G401 (cell line): ENCODE measurements around the gene SLC4A8. TPM values are rescaled to one million over a fixed set of nuclear protein-coding genes. Genes with fewer than 3 reads are reported as not detected.

ENCODE experiments used
- DNase-seq: peaks from one replicate; pipeline ENCODE4 v3.0.0-alpha.2; 2015; ENCODE audit warnings: low spot score
- in situ Hi-C: cut with HindIII; loops from 2 replicates; pipeline ENCODE4 v1.10.0; 2016; ENCODE audit warnings: low sequenced_read_pairs, mixed read lengths
- total RNA-seq: library from RNA; depleted of rRNA; stranded (reverse); fragments of >200 nt; shearing (Covaris generic); gene quantifications from 2 replicates; pipeline ENCODE4 v1.2.3, GENCODE V29; 2014

SLC4A8 gene
- total RNA-seq, 1 experiment from 2014 or later, result 2.2 TPM

DNA sequence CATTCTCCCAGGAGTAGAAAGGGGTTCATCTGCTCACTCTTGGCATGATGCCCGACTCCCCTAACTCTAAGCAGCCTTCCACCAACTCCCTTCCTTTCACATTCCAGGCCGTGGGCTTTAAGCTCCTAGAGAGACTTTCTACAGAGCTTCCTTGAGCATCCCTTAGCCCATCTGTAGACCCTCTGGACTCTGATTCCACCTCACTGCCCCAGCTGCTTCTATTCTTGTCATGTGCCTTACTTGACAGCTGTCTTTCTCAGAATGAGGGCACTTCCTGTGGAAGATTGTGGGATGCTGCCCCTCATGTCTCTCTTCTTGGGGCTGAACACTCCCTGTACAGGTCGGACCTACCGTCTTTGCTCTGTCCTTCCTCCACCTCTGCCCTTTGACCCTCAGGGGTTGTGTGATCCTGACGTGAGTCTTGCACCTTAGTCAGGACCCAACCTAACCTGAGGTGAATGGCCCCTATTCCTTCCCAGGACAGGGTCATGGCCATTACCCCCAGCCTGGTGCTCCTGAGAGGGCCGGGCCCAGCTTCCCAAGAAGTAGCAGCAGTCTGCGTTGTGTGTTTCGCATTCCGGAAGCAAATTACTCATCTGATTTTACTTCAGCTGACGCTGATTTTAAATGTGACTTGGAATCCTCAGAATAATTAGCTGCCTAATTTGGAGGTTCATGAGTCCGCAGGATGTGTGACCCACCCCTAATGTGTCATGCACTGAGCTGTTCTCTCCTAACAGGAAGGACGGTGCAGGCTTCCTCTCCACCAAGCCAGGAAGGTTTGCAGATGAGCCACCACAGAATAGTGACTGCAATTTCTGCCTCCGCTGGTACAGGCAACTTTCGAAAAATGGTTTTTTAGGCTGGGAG, 30.7 kb upstream of the SLC4A8 start:
- no peak for DNase-seq
- in situ Hi-C loops, result no loop called here

DNA sequence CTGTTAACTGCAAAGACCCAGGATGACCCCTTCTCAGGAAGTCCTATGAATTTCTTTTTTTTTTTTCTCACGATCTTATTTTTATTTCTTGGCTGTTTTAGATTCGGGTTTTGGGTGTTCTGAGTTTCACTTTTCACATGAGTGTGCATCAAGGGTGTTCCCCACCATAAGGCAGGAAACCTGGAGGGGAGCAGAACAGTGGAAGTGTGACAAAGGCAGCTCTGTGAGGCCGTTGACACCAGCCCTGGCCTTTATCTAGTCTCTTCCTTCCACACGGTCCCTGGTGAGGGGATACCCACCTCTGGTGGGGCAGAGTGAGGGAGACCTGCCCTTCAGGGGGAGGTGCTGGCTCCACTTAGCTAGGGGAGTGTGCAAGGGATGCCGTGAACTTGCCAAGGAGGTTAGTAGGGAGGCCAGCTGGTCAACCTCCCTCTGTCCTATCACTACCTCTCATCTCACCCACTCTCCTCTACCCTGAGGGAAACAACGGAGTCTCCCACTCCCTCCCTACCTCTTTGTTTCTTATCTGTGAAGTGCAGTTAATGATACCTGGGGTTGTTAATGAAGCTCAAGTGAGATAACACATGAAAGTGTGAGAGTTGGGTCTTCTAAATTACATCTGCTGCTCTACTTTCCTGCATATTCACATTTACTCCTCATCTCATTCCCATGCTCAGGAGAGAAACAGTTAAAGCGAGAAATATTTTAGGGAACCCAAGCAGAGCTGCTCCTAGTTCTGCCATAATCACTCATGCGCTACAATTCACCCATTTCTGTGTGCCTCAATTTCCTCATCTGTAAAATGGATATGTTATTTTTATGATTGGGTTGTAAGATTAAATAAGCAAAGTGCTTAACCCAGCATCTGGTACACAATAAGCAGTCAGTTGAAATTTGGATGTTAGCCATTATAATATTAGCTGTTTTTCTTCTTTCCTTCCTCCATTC, 29.1 kb upstream of the SLC4A8 start:
- in situ Hi-C loops, result no loop called here
- no peak for DNase-seq

DNA sequence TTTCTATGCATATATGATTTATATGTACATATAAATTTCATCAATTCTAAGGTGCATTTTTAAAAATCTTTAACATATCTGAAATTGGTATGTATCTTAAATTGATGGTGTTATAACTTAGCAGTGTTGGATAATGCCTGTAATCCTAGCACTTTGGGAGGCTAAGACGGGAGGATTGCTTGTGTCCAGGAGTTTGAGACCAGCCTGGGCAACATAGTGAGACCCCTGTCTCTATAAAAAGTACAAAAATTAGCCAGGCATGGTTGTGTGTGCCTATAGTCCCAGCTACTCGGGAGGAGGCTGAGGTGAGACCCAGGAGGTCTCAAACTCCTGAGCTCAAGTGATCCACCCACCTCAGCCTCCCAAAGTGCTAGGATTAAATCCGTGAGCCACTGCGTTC, 27.0 kb upstream of the SLC4A8 start:
- in situ Hi-C loops, result no loop called here
- DNase-seq, result no peak

DNA sequence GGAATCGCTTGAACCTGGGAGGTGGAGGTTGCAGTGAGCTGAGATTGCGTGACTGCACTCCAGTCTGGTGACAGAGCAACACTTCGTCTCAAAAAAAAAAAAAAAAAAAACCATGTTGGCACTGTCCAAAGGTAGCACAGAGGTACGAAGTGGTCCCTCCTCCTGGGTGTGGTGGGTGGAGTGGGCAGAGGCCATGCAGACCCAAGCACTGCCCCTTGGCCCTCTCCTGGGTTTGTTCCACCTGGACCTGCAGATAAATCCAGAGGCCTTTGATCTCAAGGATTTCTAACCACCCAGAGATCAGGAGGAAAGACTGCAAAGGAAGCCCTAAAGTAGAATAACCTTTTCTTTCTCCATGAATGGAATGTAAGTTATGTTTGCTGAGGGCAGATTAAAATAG, 24.7 kb upstream of the SLC4A8 start:
- no peak for DNase-seq
- in situ Hi-C loops, result no loop called here

DNA sequence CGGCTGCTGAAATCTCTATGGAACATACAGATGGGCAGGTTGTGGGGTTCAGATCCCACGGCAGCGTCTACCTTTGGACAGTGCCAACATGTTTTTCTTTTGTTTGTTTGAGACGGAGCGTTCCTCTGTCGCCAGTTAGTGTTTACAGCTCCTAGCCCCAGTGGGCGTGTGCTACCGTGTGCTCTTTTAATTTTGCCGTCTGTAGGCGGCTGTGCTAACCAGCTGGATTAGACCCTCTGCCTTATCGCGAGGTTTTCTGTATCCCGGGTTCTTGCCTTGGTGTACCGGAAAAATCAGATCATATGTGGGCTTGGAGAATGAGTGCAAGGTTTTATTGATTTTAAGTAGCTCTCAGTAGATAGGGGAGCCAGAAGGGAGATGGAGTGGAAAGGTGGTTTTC, 23.6 kb upstream of the SLC4A8 start:
- DNase-seq, result no peak
- in situ Hi-C loops, result no loop called here

DNA sequence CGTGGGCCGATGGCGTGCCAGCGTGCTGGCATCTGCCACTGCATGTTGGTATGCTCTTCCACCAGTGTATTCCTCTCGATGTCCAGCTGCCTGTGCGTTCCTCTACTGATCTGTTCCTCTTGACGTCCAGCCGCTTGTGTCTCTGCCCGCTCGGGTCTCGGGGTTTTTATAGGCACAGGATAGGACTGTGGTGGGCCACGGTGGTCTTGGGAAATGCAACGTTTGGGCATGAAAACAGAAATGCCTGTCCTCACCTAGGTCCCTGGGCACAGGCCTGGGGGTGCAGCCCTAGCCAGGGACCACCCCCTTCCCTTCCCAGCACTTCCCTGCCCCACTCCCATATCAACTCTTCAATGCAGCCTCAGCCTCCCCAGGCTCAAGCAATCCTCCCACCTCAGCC, 23.1 kb upstream of the SLC4A8 start:
- in situ Hi-C loops, result no loop called here

DNA sequence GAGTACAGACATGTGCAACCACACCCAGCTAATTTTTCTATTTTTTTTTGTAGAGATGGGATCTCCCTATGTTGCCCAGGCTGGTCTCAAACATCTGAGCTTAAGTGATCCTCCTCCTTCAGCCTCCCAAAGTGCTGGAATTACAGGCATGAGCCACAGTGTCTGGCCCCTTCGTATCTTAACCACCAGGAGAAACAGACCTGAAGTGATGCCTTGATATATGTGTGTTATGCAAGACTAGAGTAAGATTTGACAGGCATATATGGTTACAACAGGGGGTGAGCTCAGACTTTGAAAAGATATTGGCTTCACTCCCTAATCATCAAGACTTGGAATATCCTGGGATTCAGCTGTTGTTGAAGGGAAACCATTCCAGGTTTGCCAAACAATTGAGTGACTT, 22.7 kb upstream of the SLC4A8 start:
- in situ Hi-C loops, result no loop called here
- DNase-seq, result no peak

More for the DNA sequence above, 23.1 kb upstream of the SLC4A8 start:
- no peak for DNase-seq

DNA sequence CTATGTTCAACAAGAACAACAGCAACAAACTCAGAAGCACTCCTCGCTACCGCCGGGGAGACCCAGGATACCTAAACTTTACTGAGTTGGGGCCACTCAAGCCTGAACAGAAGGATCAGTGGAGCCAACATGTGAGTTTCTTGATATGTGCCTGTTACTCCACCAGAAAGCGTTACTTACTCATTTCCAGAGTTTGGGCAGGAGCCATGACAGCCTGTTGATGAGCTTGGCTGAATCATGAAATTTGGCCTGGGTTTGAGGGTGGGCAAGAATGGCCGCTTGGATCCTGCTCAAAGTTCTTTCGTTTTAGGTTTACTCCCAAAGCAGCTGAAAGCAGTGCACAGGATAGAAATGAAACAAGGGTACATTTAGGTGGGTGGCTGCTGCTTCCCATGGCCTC, 21.5 kb upstream of the SLC4A8 start:
- in situ Hi-C loops, result no loop called here
- DNase-seq, result no peak

DNA sequence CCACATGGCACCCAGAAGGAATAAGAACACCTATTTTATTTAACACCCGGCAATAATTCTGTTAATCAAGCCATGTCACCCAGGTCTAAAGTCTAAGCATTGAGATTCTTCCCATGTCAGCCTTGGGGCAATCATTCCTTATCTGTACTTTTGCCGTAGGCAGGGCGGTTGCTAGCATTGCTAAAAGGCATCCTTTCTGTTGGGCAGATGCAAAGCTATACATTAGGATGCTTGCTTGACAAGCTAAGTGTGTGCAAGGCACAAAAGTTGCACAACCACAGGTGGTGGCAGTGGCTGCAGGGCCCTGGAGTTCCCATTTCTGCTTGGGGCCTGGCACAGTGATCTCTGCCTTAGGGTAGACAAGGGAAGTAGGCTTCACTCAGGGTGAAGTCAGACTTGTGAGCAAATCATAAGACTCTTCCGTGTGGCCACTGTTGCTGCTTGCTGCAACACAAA, 20.9 kb upstream of the SLC4A8 start:
- in situ Hi-C loops, result no loop called here
- no peak for DNase-seq

DNA sequence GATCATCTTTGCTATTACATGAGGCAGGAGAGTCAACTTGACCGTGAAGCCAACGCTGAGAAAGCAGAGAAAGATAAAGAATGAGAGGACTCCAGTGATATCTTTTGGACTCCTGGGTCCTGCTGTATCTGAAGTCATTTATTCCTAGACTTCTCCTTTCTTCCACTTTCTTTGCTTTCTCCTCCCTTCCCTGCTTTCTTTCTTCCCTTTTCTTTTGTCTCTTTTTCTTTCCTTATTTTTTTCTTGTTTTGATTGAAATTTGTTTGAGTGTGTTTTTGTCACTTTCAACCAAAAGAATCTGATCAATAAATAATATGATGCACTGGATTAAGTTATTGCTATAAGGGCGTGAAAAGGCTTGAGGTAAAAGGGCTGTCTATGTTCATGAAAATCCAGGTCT, 20.0 kb upstream of the SLC4A8 start:
- in situ Hi-C loops, result no loop called here
- DNase-seq, result no peak

DNA sequence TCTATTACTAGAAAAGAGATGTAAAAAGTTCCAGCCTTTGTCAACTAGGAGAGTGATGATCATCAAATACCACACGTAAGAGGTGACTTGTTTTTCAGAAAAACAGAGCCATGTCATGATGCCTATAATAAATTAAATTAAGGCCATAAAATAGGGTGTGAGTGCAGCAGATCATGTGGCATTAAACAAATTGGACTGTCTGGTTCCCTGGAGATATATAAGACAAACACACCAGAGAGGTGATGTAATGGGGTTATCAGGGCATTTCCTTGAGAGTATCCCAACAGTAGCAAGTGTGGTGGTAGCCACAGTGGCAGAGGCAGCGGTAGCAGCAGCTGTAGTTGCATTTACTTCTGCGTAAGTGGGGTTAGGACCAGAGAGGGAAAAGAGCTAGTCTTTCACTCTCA, 18.8 kb upstream of the SLC4A8 start:
- no peak for DNase-seq
- in situ Hi-C loops, result no loop called here

DNA sequence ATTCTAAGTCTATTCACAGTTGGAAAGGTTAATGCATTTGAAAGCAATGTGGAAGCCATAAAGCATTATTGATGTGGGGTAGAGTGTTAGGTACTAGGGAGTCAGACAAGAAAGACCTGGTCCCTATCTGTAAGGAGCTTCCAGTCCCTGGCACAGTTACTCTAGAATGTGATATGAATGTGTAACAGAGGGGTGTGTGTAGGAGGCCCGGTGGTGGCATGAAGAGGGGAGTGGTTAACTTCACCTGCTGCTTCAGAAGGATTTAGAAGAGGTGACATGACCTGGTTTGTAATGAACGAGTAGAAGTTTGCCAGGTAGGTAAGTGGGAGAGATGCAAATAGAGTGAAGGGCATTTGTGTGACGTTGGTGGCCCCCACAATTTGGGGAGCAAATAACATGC, 18.3 kb upstream of the SLC4A8 start:
- in situ Hi-C loops, result no loop called here
- DNase-seq, result no peak

DNA sequence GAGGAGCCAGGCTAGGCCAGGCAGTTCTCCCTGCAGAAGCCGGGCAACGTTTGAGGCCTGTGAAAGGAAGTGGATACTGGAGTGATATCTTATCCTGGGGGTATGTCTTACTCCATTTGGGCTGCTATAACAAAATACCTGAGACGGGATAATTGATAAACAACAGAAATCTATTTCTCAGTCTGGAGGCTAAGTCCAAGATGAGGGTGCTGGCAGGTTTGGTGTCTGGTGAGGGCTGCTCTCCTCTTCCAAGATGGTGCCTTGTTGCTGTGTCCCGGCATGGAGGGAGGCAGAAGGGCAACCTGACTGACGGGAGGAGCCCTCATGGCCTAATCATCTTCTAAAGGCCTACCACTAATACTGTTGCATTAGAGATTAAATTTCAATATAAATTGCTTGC, 17.8 kb upstream of the SLC4A8 start:
- in situ Hi-C loops, result no loop called here
- DNase-seq, result no peak

DNA sequence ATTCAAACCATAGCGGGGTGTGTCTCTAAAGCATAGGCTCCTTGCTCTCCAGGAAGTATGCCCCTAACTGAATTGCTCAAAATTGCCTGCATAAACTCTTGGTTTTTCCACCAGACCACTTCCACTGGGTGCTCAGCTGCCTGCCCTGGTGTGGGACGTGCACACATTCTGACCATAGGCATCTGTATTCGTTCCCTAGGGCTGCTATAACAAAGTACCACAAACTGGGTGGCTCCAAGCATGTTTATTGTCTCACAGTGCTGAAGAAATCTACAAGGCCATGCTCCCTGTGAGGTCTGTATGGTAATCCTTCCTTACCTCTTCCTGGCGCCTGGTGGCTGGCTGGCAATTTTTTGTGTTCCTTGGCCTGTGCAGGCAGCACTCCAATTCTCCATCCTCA, 17.0 kb upstream of the SLC4A8 start:
- in situ Hi-C loops, result no loop called here

DNA sequence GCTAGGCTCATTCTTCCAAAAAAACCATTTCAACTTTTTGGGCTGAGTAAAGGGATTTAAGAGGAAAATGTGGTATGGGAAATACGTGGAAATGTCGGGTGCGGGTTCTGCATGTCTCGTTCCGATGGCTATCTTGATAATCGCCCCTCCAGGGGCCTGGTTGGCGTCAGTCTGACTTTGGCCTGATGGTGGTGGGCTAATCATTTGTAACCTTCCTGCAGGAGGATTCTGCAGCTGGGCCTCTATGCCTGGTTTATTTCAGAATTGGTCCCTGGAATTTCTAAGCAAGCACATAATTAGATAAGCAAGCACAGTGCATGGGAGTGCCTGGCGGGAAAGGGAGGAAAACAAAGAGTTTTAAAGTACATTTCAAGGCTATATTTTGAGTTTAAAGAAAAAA, 14.8 kb upstream of the SLC4A8 start:
- in situ Hi-C loops, result no loop called here
- DNase-seq, result no peak

More for the DNA sequence above, 17.0 kb upstream of the SLC4A8 start:
- no peak for DNase-seq

DNA sequence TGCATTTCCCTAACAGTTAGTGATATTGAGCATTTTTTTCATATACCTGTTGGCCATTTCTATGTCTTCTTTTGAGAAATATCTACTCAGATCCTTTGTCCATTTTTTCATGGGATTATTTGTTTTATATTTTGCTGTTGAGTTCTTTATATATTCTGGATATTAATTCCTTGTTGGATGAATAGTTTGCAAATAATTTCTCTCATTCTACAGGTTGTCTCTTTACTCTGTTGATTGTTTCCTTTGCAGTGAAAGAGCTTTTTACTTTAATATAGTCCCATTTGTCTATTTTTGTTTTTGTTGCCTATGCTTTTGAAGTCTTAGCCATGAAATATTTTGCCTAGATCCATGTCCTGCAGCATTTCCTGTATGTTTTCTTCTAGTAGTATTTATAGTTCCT, 11.5 kb upstream of the SLC4A8 start:
- no peak for DNase-seq
- in situ Hi-C loops, result no loop called here

DNA sequence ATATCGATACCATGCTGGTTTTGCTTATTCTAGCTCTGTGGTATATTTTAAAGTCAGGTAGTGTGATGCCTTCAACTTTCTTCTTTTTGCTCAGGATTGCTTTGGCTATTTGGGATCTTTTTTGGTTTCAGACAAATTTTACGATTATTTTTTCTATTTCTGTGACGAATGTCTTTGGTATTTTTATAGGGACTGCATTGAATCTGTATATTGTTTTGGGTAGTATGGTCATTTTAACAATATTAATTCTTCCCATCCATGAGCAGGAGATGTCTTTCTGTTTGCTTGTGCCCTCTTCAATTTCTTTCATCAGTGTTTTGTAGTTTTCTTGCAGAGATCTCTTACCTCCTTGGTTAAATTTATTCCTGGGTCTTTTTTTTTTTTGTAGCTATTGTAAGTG, 10.8 kb upstream of the SLC4A8 start:
- no peak for DNase-seq
- in situ Hi-C loops, result no loop called here

DNA sequence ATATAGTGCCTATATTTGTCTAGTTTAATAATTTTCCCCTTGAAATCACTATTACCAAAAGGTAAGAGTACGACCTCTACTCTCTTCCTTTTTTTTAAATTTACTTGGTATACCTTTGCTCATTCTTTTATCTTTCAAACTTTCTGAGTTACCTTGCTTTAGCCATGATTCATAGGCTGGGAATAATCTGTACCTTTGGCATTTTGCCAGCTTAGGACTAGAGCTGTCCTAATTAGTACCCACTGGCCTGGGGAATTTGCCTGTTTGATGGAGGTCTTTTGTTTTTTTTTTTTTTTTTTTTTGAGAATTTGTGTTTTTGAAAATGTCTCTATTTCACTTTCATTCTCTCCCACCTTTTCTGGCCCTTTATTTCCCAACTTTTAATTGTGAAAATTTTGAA, 8.7 kb upstream of the SLC4A8 start:
- in situ Hi-C loops, result no loop called here
- no peak for DNase-seq

DNA sequence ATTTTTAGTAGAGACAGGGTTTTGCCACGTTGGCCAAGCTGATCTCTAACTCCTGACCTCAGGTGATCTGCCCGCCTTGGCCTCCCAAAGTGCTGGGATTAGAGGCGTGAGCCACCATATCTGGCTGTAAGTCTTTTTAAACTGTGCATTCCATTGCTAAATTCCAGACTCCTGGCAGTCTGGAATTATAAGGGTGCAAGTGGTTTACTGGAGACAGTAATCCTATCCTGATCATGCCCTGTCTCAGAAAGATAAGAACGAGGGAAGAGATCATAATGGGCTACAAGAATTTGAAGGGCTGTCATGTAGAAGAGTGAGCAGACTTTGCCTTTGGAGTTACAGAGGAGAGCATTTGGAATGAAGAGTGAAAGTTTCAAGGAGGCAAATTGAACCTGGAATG, 6.8 kb upstream of the SLC4A8 start:
- in situ Hi-C loops, result no loop called here
- DNase-seq, result no peak
